Smooth muscle cell (in vitro differentiated cells): ENCODE measurements around the gene PNLIPRP3. TPM values are rescaled to one million over a fixed set of nuclear protein-coding genes. Genes with fewer than 3 reads are reported as not detected.

Experiments
- DNase-seq: peaks from one replicate; lab custom pipeline; 2025; ENCODE audit not compliant: unreplicated experiment; lab: John Stamatoyannopoulos, UW
- H2AFZ ChIP-seq: fragments of 200-600 bp; sonication (generic); 2 replicates; pipeline ENCODE4 v1.6.0; 2016; ENCODE audit warnings: antibody characterized with exemption, low read depth, mild to moderate bottlenecking
- H3F3A ChIP-seq: fragments of 200-600 bp; sonication (generic); 2 replicates; pipeline ENCODE4 v1.6.0; 2017; ENCODE audit warnings: antibody characterized with exemption, low read depth
- H3K27ac ChIP-seq: fragments of 200-600 bp; sonication (generic); 2 replicates; pipeline ENCODE4 v1.5.1; 2016; ENCODE audit warnings: low read depth, mild to moderate bottlenecking
- H3K27me3 ChIP-seq: fragments of 200-600 bp; sonication (generic); 2 replicates; pipeline ENCODE4 v1.6.1; 2016; ENCODE audit warnings: low read depth, mild to moderate bottlenecking
- H3K36me3 ChIP-seq: fragments of 200-600 bp; sonication (generic); 2 replicates; pipeline ENCODE4 v1.5.1; 2016; ENCODE audit warnings: low read depth
- H3K4me1 ChIP-seq: fragments of 200-600 bp; sonication (generic); 2 replicates; pipeline ENCODE4 v1.5.1; 2016; ENCODE audit warnings: low read depth
- H3K4me2 ChIP-seq: fragments of 200-600 bp; sonication (generic); 2 replicates; pipeline ENCODE4 v1.6.0; 2016; ENCODE audit warnings: mild to moderate bottlenecking
- H3K4me3 ChIP-seq: fragments of 200-600 bp; sonication (generic); 2 replicates; pipeline ENCODE4 v1.5.1; 2016; ENCODE audit warnings: mild to moderate bottlenecking
- H3K79me2 ChIP-seq: fragments of 200-600 bp; sonication (generic); 2 replicates; pipeline ENCODE4 v1.6.0; 2016; ENCODE audit warnings: low read depth, mild to moderate bottlenecking
- H3K9ac ChIP-seq: fragments of 200-600 bp; sonication (generic); 2 replicates; pipeline ENCODE4 v1.6.0; 2016; ENCODE audit warnings: low read depth
- H3K9me3 ChIP-seq: fragments of 200-600 bp; sonication (generic); replicated peaks from 2 replicates; pipeline ENCODE4 v1.5.1; 2016; ENCODE audit warnings: low read depth
- H4K20me1 ChIP-seq: fragments of 200-600 bp; sonication (generic); 2 replicates; pipeline ENCODE4 v1.6.0; 2016; ENCODE audit warnings: low read depth
- CTCF ChIP-seq: fragments of 200-600 bp; sonication (generic); IDR thresholded peaks from 2 replicates; pipeline ENCODE4 v1.5.1; 2017; ENCODE audit warnings: borderline replicate concordance, mild to moderate bottlenecking, antibody characterized with exemption; ENCODE audit not compliant: insufficient read depth, poor library complexity, severe bottlenecking
- WGBS: methylation state at CpG from one replicate; pipeline ENCODE4 v1.1.7; 2016; ENCODE audit warnings: low lambda C conversion rate; 5-methylcytosine and 5-hydroxymethylcytosine counted together
- polyA plus RNA-seq: library from polyadenylated mRNA; unstranded; fragments of >200 nt; fragmentation: Nextera tagmentation; extraction: Ambion mirVana; gene quantifications from 2 replicates; pipeline ENCODE4 v1.2.1, GENCODE V29; 2016
- total RNA-seq: library from RNA; depleted of rRNA; stranded (reverse); fragments of >200 nt; gene quantifications from 2 replicates; pipeline ENCODE4 v1.2.3, GENCODE V29; 2014

PNLIPRP3 gene
- total and polyA plus RNA-seq, 2 experiments from 2014 or later = 0.31 TPM; not detected in 1

DNA sequence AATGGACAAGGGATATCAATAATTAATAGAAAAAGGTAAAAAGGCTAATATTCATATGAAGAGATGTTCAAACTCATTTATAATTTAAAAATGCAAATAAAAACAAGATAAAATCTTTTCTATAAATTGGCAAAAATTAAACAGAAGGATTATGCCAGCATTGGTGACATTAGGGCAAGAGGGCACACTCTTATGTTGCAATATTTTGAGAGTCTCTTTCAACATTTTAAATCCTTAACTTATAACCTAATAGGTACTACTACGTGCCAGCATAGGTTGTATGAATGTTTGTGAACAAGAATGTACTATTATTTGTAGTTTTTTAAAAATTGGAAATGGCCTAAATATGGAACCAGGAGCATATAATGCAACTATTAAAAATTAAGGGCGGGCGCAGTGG lies 24.8 kb upstream of the PNLIPRP3 start:
- Histone ChIP-seq H3K27ac (no peak overlapping the region), H3F3A (no peaks in the 10 kb centered on the region), H3K4me2 (no peak overlapping the region), H3K9me3 (no peaks in the 10 kb centered on the region), H3K79me2 (no peaks in the 10 kb centered on the region), H3K9ac (no peak overlapping the region), H3K36me3 (no peaks in the 10 kb centered on the region), H3K27me3 (no peaks in the 10 kb centered on the region), H2AFZ (no peak overlapping the region), H4K20me1 (no peaks in the 10 kb centered on the region), H3K4me3 (no peak overlapping the region), H3K4me1 (no peaks in the 10 kb centered on the region)
- no peak for DNase-seq
- 91% methylated on average over 3 of the region's 3 CpGs for WGBS
- TF ChIP-seq CTCF = no peak

- WGBS = 85% methylated on average over 6 of the region's 6 CpGs
- DNase-seq = no peak
- no peak overlapping the region for H3K4me2 ChIP-seq
- no peak overlapping the region for H3K4me3 ChIP-seq
- no peak overlapping the region for H2AFZ ChIP-seq
- no peaks in the 10 kb centered on the region for H3K27me3 ChIP-seq
- no peaks in the 10 kb centered on the region for H3K4me1 ChIP-seq
- no peaks in the 10 kb centered on the region for H3K36me3 ChIP-seq
- TF ChIP-seq CTCF = no peak
- H3K9me3 ChIP-seq = no peaks in the 10 kb centered on the region
- H3F3A ChIP-seq = no peaks in the 10 kb centered on the region
- H3K79me2 ChIP-seq = no peaks in the 10 kb centered on the region
- no peak overlapping the region for H3K9ac ChIP-seq
- no peaks in the 10 kb centered on the region for H4K20me1 ChIP-seq
- H3K27ac ChIP-seq = no peak overlapping the region
Measured at GRCh38 chr10:116403740-116404250, 23.9 kb upstream of the PNLIPRP3 start.

GRCh38 chr10:116408719-116409118 lies 18.9 kb upstream of the PNLIPRP3 start:
- Histone ChIP-seq H2AFZ (no peak overlapping the region), H3F3A (no peaks in the 10 kb centered on the region), H3K36me3 (no peaks in the 10 kb centered on the region), H4K20me1 (no peaks in the 10 kb centered on the region), H3K27ac (no peak overlapping the region), H3K4me2 (no peak overlapping the region), H3K9ac (no peak overlapping the region), H3K79me2 (no peaks in the 10 kb centered on the region), H3K4me3 (no peak overlapping the region), H3K4me1 (no peaks in the 10 kb centered on the region), H3K9me3 (no peaks in the 10 kb centered on the region), H3K27me3 (no peaks in the 10 kb centered on the region)
- TF ChIP-seq CTCF = no peak
- no peak for DNase-seq
- 76% methylated on average over 7 of the region's 7 CpGs for WGBS

- WGBS = 93% methylated on average over 5 of the region's 5 CpGs
- H3K79me2 ChIP-seq = no peaks in the 10 kb centered on the region
Measured at GRCh38 chr10:116410351-116410750, 17.3 kb upstream of the PNLIPRP3 start.

More at GRCh38 chr10:116410351-116410750, 17.3 kb upstream of the PNLIPRP3 start:
- Histone ChIP-seq H4K20me1 (no peaks in the 10 kb centered on the region), H3F3A (no peaks in the 10 kb centered on the region), H3K9me3 (no peaks in the 10 kb centered on the region), H3K27me3 (no peaks in the 10 kb centered on the region), H3K4me1 (no peaks in the 10 kb centered on the region), H2AFZ (no peak overlapping the region), H3K9ac (no peak overlapping the region), H3K36me3 (no peaks in the 10 kb centered on the region), H3K4me3 (no peak overlapping the region), H3K4me2 (no peak overlapping the region), H3K27ac (no peak overlapping the region)
- no peak for DNase-seq
- no peak for TF ChIP-seq CTCF
